Stimulated activated CD8-positive, alpha-beta memory T cell treated with anti-CD3 and anti-CD28 coated beads, Interleukin-4, amount 100 ng/mL, for 1 hour (primary cell): ENCODE data around the gene PTMS.
"Not testable (repeated sequence)": the region's sequence is repeated elsewhere in the genome, so short reads cannot be mapped to it uniquely, and the experiment has no call there.

Experiments used
- DNase-seq, 2 donors: peaks; one replicate each; pipeline ENCODE4 v3.0.0-alpha.2; 2020; ENCODE audit warnings: low read depth in 2 of 2, low spot score in 1 of 2

PTMS gene, protein sequence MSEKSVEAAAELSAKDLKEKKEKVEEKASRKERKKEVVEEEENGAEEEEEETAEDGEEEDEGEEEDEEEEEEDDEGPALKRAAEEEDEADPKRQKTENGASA

DNA sequence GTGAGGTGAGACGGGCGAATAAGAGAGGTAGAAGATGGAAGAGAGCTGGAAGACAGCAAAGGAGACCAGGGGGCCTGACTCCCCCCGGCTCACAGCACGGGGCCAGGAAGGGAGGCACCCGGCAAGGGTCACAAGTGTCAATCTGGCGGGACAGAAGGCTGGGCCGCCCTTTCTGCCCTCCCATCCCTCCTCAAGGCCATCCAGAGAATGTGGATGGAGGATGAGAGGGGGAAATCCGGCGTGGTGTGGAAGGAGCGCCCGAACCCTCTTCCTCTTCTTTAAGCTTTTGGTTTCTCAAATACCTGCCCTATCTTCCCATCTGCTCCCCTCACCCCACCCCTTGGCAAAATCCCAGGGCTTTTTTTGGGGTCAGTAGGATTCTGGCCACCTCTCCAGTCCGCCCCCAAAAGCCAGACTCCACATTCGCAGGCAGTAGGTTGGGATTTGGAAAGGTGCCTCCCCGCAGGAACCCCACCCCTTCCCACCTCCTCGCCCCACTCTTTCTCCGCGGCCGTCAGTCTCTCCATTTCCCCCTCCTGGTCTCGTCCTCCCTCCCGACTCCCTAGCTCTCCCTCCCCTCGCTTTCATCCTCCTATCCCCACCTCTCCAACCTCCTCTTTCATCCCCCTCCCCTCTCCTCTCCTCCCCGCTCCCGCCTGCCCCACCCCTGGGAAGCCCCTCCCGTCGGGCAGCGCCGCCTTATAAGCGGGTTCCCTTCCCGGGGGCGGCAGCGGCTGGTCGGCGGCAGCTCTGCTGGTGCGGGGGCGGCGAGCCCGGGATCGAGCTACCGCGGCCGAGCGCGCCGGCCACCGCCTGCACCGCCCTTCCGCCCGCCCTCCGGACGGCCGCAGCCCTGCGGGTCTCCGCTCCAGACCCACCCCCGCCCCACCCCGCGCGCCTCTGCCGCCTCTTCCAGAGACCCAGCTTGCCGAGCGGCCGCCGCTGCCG, at the start of gene PTMS:
Gene PTMS (plus strand): TSS at position 730 of the 948 bp plus-strand sequence. CDS start 343 bp downstream, outside the sequence.
- no peak for DNase-seq

DNA sequence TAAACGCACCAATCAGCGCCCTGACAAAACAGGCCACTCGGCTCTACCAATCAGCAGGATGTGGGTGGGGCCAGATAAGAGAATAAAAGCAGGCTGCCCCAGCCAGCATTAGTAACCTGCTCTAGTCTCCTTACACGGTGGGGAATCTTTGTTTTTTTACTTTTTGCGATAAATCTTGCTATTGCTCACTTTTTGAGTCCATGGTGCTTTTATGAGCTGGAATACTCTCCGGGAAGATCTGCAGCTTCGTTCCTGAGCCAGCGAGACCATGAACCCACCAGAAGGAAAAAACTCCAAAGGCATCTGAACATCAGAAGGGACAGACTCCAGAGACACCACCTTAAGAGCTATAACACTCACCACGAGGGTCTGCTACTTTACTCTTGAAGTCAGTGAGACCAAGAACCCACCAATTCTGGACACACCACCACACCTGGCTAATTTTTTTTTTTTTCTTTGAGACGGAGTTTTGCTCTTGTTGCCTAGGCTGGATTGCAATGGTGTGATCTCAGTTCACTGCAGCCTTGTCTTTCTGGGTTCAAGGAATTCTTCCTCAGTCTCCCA, 49.2 kb upstream of the PTMS start:
- DNase-seq = no peak

DNA sequence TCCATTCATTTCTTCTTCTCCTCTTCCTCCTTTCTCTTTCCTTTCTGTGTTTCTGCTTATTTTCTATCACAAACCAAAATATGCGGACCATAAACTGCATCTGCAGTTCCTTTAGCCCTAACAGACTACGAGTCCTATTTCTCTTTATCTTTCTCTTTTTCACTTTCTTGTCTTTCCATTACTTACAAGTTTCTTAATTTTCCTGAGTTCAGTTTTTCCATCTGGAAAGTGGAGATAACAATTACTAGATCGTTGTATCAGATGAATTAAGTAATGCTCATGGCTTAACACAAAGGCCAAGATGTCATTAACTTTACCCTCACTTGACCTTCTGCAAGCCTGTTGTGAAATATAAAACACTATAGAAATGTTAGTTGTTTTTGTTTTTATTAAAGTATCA, 43.3 kb upstream of the PTMS start:
- no peak for DNase-seq

DNA sequence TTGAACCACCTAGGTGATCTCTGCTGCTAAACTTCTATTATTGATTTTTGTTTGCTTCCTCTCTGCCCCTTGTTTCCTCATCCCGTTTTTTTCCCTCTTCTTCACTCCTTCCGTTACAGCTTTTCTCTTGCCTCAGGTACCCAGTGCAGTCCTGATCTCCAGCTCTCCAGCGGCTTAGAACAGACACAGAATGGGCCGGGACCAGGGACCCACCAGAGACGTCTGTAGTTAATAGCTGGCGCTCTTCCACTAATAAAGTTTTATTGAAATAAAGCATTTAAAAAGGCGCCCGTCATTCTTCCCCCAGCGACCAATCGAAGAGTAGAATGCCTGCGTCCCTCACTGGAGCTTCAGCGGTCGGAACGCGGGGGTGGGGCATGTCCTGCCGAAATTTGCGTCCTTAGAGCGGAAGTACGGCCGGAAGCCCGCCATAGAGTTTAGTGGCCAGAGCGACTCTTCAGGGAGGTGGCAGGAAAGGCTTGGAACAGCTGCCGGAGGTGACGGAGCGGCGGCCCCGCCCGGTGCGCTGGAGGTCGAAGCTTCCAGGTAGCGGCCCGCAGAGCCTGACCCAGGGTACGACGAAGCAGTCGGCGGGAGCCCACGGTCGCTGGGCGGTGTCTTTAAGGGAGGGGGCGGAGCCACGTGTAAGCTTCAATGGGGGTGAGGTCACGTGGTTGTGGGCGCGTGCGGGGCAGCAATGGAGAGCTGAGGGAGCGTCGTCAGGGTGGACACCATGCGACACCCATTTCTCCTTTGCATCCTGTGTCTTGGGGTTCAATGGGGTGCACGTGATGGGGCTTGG, 42.4 kb upstream of the PTMS start, which contains the start of gene COPS7A:
Gene COPS7A (plus strand): TSS at position 440 of the 802 bp plus-strand sequence. CDS start 611 bp downstream, outside the sequence.
- DNase-seq = peak; percentile 87 to 91

DNA sequence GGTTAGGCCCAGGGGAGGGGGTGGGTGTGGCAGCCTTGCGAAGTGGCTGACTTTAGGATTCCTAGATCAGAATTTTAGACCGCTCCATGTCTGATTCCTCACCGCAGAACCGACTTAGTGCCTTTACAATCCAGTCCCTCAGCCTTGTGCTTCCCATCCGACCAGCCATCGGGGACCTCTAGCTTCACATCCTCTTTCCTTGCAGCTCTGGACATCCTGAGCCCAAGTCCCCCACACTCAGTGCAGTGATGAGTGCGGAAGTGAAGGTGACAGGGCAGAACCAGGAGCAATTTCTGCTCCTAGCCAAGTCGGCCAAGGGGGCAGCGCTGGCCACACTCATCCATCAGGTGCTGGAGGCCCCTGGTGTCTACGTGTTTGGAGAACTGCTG, 41.8 kb upstream of the PTMS start:
- no peak for DNase-seq

DNA sequence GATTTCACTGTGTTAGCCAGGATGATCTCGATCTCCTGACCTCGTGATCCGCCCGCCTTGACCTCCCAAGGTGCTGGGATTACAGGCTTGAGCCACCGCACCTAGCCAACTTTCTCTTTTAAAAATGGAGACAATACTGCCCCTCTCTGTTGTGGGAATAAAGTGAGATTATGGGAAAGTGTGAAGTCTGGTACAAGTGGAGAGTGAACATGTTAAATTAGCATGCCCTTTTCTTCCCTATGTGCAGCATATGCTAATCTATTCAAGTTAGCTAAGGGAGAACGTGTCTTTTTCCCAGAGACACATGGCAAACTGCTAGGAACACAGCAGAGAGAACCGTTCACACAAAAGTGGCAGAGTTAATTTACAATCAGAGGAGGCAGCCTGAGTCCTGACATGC, 40.8 kb upstream of the PTMS start:
- DNase-seq = no peak

DNA sequence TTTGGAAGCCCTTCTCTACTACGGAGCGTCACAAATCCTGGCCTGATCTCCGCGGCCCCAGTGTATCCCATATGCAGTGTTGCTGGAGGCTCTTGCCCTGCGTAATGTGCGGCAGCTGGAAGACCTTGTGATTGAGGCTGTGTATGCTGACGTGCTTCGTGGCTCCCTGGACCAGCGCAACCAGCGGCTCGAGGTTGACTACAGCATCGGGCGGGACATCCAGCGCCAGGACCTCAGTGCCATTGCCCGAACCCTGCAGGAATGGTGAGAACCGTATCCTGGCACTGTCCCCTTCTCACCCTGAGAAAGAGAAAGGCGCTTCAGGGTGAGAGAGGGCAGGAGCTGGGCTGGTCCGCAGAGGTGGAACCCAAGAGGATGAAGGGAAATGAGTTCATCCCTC, 37.0 kb upstream of the PTMS start:
- DNase-seq = no peak

DNA sequence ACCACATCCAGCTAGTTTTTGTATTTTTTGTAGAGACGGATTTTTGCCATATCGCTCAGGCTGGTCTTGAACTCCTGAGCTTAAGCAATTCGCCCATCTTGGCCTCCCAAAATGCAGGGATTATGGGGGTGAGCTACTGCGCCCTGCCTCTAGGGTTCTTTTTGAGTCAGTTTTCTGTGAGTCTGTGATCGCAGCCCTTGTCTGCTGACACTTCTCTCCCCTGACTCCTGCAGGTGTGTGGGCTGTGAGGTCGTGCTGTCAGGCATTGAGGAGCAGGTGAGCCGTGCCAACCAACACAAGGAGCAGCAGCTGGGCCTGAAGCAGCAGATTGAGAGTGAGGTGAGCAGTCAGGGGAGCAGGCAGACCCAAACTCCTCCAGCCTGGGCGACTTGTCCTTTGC, 36.0 kb upstream of the PTMS start:
- DNase-seq = no peak

DNA sequence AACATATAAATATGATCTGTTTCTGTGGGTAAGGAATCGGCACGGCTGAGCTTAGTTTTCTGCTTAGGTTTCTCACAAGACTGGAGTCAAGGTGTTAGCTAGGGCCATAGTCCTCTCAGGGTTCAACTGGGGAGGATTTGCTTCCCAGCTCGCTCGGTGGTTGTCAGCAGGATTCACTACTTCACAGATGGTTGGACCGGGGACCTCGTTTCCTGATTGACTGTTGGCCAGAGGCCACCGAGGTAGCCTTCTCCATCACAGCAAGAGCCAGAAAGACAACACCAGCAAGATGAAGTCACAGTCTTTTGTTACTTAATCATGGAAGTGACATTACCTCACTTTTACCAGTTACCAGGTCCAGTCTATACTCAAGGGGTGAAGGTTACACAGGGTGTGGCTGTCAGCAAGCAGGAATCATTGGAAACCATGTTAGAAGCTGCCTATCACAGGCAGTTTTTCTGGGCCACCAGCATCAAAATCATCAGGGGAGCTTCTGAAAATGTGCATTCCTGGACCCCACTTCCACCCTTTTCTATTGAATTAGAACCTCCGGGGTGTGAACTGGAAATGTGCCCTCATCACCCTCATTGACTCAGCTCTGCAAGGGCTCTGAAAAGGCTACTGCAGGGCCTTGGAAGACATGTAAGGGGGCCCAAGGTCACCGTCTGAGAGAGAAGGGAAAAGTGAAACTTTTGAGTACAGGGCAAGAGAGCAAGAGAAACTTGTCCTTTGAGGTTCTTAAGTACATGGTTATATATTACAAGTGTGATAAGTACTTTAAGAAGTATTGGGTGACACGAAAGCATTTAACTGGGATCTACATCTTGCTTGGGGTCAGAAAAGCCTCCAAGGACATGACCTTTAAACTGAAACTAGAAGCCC, 31.4 kb upstream of the PTMS start:
- DNase-seq = no peak

DNA sequence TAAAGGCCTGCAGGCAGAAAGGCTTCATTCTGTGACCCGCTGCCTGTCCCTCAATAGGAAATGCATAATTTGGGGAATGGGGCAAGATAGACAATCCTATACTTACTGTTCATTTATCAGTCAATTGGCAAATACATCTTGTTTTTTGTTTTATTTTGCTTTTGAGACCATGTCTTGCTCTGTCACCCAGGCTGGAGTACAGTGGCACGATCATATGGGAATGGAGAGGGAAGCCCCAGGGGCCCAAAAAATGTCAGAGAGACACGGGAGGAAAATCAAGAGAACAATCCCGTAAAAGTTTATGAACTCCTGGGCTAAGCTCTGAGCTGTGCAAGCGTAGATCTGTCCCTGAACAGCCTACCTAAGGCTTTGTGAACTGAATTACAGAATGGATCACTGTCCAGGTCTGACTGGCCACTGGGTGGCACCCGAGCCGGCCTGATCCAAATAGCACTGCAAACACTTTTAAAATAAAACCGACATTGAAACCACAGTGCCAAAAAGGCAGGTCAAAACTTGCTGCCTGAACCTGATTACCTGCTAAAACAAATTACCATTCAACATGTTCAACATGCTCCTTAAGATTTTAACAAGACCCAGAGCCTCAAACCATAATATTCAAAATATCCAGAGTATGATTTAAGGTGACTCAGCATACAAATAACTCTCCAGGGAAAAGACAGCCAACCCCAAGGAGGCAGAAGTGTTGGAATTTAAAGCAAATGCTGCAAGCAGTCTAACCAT, 30.5 kb upstream of the PTMS start:
- DNase-seq = peak in 1 of 2 donors; percentile 12

DNA sequence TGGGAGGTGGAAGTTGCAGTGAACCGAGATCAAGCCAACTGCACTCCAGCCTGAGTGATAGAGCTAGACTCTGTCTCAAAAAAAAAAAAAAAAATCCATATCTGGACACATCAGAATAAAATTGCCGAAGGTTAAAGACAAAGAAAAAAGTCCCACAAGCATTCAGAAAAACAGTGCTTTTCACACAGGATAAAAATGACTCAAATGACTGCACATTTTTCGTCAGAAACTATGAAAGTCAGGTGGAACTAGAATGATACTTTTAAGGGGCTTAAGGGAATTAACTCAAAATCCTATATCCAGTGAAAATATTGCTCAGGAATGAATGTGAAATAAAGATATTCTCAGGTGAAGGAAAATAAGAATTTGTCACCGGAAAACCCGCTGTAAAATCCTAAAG, 29.4 kb upstream of the PTMS start:
- DNase-seq = no peak

DNA sequence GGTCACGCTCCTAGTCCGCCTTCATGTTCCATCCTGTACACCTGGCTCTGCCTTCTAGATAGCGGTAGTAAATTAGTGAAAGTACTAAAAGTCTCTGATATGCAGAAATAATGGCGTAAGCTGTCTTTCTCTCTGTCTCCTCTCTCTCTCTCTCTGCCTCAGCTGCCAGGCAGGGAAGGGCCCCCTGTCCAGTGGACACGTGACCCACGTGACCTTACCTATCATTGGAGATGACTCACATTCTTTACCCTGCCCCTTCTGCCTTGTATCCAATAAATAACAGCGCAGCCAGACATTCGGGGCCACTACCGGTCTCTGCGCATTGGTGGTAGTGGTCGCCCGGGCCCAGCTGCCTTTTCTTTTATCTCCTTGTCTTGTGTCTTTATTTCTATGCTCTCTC, 24.1 kb upstream of the PTMS start:
- DNase-seq = not testable (repeated sequence)

DNA sequence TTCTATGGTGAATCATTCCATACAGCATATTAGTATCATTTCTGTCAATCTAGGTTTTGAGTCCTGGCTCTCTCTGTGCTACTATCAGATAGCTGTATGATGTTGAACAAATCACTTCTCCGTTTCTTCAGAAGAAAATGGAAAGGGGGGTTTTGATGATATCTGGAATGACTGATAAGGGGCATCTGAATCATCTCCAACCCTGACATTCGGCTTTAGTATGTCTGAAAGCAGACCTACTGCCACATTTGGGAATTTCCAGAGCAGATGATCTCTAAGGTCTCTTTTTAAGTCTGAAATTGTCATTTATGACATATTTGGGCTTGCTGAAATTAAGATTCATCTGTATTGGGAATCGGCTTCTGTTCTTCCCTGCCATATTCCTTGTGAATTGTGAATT, 23.3 kb upstream of the PTMS start:
- no peak for DNase-seq

DNA sequence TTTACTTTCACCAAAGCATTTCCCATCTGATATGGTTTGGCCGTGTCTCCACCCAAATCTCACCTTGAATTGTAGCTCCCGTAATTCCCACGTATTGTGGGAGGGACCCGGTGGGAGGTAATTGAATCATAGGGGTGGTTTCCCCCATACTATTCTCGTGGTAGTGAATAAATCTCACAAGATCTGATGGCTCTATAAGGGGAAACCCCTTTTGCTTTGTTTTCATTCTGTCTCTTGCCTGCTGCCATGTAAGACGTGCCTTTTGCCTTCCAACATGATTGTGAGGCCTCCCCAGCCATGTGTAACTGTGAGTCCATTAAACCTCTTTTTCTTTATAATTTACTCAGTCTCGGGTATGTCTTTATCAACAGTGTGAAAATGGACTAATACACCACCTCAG, 22.9 kb upstream of the PTMS start:
- DNase-seq = not testable (repeated sequence)

DNA sequence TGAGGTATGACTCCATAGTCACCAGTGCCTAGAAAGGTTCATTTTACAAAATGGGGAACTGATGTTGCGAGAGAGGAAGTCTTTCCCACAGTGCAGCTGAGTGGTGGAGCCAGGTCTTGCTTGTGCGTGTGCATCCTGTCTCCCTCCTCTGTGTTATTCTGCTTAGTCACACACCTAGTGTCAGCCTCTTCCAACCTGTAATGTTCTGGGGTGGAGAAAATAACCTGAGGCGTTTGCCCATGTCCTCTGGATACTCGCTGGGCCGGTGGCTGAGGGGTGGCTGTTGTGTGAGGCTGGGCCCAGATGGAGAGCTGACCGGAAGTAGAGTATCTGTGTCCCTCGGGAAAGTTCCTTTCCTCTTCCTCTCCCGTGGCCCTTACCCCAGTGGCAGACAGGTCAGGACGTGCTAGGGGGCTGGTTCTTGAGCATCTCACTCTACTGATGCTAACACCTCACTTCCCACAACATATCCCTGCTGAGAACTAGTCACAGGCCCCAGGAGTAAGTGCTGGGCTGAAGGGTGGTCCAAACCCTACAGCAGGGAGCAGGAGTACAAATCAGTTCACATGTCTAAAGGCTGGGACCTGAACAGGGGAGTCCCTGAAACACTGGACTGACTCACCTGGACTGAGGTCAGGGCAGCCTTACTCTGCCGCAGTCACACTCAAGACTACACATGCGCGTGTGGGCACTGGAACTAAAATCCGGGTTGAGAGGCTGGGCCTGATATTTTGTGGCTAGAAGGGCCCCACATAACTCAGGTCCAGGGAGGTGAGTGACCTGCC, 20.2 kb upstream of the PTMS start:
- no peak for DNase-seq

DNA sequence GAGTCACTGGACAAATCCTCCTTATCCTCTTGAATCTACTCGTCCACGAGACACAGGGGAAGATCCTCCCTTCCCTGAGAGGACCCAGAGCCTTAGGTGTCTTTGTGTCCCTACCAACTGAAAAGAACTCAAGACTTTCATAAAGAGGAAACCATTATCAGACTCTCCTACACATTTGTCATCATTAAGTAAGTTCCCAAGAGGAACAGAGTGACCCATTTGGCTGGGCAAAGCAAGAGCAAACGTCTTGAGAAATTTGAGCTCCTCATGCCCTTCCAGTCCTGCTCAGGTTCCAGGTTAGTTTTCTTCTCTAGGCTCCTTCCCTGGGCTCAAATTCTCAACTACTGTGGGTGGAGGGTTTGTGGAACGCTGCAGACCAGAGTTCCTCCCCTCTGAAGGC, 18.9 kb upstream of the PTMS start:
- DNase-seq = no peak

DNA sequence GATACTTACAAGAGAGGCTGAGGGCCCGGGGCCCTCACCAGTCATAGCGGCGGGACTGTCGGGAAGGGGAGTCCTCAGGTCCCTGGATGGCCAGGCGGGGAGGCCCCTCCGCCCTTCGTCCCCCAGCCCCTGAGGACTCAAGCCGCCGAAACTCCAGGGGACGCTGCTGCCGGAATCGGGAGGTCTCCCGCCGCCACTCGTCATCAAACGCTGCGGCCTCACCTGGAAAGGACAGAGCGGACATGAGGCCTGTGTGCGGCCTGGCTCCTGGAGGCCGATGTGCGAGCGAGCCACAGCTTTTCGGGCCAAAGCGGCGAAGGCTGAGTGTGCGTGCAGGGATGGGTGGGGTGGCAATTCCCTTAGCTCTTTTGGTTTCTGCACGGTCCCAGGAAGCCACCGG, 17.4 kb upstream of the PTMS start:
- DNase-seq = no peak

DNA sequence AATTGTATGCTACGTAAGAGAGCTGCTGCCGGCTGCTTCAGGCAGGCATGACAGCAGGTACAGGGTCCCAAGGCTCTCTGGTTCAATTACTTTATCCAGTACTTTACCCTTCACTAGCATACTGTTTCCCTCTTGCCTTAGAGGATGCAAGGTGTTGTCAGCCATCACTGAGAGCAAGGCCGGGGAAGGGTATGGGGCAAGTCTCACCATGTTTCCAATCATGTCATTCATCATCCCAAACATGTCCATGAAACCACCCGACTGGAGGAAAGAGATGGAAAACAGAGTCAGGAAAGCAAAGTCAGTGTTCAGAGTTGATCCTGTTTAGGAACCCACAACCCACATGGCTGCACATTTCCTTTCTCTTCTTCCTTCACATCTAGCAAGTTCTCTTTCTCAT, 15.7 kb upstream of the PTMS start:
- DNase-seq = no peak

DNA sequence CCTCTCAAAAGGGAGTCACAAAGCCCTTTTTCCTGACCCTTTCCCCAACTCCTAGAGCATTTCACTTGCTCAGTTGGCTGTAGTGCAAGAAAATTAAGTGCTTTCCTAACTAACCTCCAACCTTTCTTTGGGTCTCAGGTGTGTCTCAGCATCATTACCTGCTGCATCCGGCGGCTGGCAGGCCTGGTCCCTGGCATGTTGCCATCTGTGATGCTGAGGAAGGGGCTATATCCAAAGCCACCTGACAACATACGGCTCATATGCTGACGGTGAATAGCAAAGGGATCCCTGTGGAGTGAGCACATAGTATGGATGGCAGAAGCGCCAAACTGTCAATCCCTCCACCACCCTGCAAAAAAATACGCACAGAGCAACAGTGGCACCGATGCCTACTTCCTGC, 14.4 kb upstream of the PTMS start:
- no peak for DNase-seq
